22Rv1 (cell line): ENCODE measurements around the gene UNC79.

Experiments
- ZFX ChIP-seq: fragments of 450-650 bp; IDR thresholded peaks from 2 replicates; pipeline ENCODE4 v1.6.1; 2017; ENCODE audit warnings: antibody characterized with exemption, borderline replicate concordance
- TF ChIP-seq, protein P1 (sequence below): fragments of 450-650 bp; IDR thresholded peaks from 2 replicates; pipeline ENCODE4 v1.5.1; 2017; ENCODE audit warnings: mild to moderate bottlenecking

GRCh38 chr14:93395231-93395630 lies 35.5 kb upstream of the UNC79 start:
- TF ChIP-seq, protein P1, sequence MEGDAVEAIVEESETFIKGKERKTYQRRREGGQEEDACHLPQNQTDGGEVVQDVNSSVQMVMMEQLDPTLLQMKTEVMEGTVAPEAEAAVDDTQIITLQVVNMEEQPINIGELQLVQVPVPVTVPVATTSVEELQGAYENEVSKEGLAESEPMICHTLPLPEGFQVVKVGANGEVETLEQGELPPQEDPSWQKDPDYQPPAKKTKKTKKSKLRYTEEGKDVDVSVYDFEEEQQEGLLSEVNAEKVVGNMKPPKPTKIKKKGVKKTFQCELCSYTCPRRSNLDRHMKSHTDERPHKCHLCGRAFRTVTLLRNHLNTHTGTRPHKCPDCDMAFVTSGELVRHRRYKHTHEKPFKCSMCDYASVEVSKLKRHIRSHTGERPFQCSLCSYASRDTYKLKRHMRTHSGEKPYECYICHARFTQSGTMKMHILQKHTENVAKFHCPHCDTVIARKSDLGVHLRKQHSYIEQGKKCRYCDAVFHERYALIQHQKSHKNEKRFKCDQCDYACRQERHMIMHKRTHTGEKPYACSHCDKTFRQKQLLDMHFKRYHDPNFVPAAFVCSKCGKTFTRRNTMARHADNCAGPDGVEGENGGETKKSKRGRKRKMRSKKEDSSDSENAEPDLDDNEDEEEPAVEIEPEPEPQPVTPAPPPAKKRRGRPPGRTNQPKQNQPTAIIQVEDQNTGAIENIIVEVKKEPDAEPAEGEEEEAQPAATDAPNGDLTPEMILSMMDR: no peak
- TF ChIP-seq ZFX: no peak
